PC-3 (cell line): ENCODE data around the gene PRR15L. TPM values are rescaled to one million over a fixed set of nuclear protein-coding genes. Genes with fewer than 3 reads are reported as not detected.
A peak's percentile ranks its signal among the peaks of the same experiment; 100 is the strongest.

Source experiments
- ATAC-seq: fragments of 200-7000 bp; cut with Tn5 transposase; 2 replicates; pipeline ENCODE4 v1.9.1; 2020; ENCODE audit warnings: mild to moderate bottlenecking, moderate library complexity
- BruUV-seq: library from RNA; stranded (reverse); fragments of 400-500 nt; replicated peaks from 2 replicates; lab custom pipeline; 2021; lab: Mats Ljungman, UMichigan
- CTCF ChIA-PET: fragments of 300-600 bp; sonication (Branson Sonifier 250); formaldehyde crosslinking; loops from one replicate; lab custom pipeline; 2022; ENCODE audit warnings: antibody characterized with exemption; lab: Charles Lee
- POLR2A ChIA-PET: fragments of 300-600 bp; sonication (Branson Sonifier 250); formaldehyde crosslinking; loops from one replicate; lab custom pipeline; 2022; ENCODE audit warnings: antibody characterized with exemption; ENCODE audit not compliant: unreplicated experiment; lab: Charles Lee
- DNase-seq: peaks from one replicate; pipeline ENCODE4 v3.0.0-alpha.2; 2015
- H2AFZ ChIP-seq: fragments of 300-600 bp; sonication (generic); 2 replicates; pipeline ENCODE4 v1.6.0; 2016; ENCODE audit warnings: antibody characterized with exemption, low read length
- H3F3A ChIP-seq: fragments of 300-600 bp; sonication (generic); one replicate; pipeline ENCODE4 v1.6.0; 2017; ENCODE audit warnings: antibody characterized with exemption, low read length, control low read depth, mild to moderate bottlenecking; ENCODE audit not compliant: unreplicated experiment
- H3K27ac ChIP-seq: fragments of 300-600 bp; sonication (generic); 2 replicates; pipeline ENCODE4 v1.5.1; 2016; ENCODE audit warnings: mild to moderate bottlenecking, low read length
- H3K27me3 ChIP-seq: fragments of 300-600 bp; sonication (generic); 2 replicates; pipeline ENCODE4 v1.6.1; 2016; ENCODE audit warnings: low read length, mixed read lengths
- H3K36me3 ChIP-seq: fragments of 300-600 bp; sonication (generic); 2 replicates; pipeline ENCODE4 v1.6.1; 2016; ENCODE audit warnings: low read depth, mixed run types, low read length, mixed read lengths
- H3K4me1 ChIP-seq: fragments of 300-600 bp; sonication (generic); 2 replicates; pipeline ENCODE4 v1.5.1; 2016; ENCODE audit warnings: low read length; ENCODE audit not compliant: insufficient read depth
- H3K4me2 ChIP-seq: fragments of 300-600 bp; sonication (generic); 2 replicates; pipeline ENCODE4 v1.6.0; 2016; ENCODE audit warnings: low read length
- H3K4me3 ChIP-seq: fragments of 300-600 bp; sonication (generic); 2 replicates; pipeline ENCODE4 v1.5.1; 2016; ENCODE audit warnings: mild to moderate bottlenecking, low read length, mixed read lengths
- H3K79me2 ChIP-seq: fragments of 300-600 bp; sonication (generic); 2 replicates; pipeline ENCODE4 v1.6.1; 2017; ENCODE audit warnings: low read length, mixed read lengths
- H3K9ac ChIP-seq: fragments of 300-600 bp; sonication (generic); 2 replicates; pipeline ENCODE4 v1.6.0; 2016; ENCODE audit warnings: mild to moderate bottlenecking, low read length
- H3K9me2 ChIP-seq: fragments of 300-600 bp; sonication (generic); replicated peaks from 2 replicates; pipeline ENCODE4 v1.6.1; 2016; ENCODE audit warnings: mixed run types, low read length, mixed read lengths
- H3K9me3 ChIP-seq: fragments of 300-600 bp; sonication (generic); 2 replicates; pipeline ENCODE4 v1.6.1; 2016; ENCODE audit warnings: low read length, mixed read lengths
- H4K20me1 ChIP-seq: fragments of 300-600 bp; sonication (generic); 2 replicates; pipeline ENCODE4 v1.6.1; 2016; ENCODE audit warnings: low read length, mixed read lengths
- EZH2 ChIP-seq: fragments of 300-600 bp; sonication (generic); IDR thresholded peaks from one replicate; pipeline ENCODE4 v1.6.1; 2017; ENCODE audit warnings: antibody characterized with exemption, mild to moderate bottlenecking, low read length; ENCODE audit not compliant: unreplicated experiment
- EZH2phosphoT487 ChIP-seq: fragments of 300-600 bp; sonication (generic); IDR thresholded peaks from 2 replicates; pipeline ENCODE4 v1.6.1; 2018; ENCODE audit warnings: mild to moderate bottlenecking, antibody characterized with exemption, low read length, borderline replicate concordance
- intact Hi-C: fragments of 100-400 bp; cut with micrococcal nuclease; formaldehyde crosslinking; loops from 2 replicates; pipeline ENCODE4 v1.9.0; 2023
- total RNA-seq: library from RNA; depleted of rRNA; stranded (reverse); fragments of >200 nt; gene quantifications from 2 replicates; pipeline ENCODE4 v1.2.3, GENCODE V29; 2014; rRNA removed
- TF ChIP-seq, protein P1 (sequence below): fragments of 300-600 bp; sonication (generic); conservative IDR thresholded peaks from 2 replicates; pipeline ENCODE4 v1.5.1; 2017; ENCODE audit warnings: antibody characterized with exemption, low read depth, mild to moderate bottlenecking, low read length

The PRR15L gene
- total RNA-seq, 1 experiment from 2014 or later, result 6.0 TPM

DNA sequence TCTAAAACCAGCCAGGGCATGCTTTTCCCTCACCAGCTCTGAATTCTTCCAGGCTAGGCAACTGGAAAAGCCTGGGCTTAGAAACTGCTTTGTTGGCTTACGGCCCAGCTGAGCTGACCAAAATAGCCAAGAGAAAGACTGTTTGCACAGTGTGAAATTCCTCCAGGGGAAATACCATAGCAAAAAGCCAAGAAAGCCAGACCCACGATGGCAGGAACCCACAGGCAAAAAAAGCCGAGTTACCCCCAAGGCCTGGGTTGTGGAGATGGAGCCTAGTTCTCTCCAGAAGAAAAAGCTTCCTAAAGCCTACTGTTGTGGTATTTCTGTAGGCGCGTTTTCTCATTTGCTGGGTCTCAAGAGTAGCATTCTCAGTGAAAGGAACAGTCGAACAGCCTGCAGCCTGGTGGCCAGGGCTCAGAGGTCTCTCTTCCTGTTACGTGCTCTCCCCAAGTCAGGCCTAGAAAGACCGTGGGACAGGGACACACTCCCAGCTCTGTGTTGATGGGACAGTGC lies 52.4 kb downstream of the PRR15L start:
- Histone ChIP-seq H3K36me3 (no peaks in the 10 kb centered on the region), H3K9ac (no peak overlapping the region), H3K27ac (no peak overlapping the region), H4K20me1 (no peaks in the 10 kb centered on the region), H3K4me2 (no peak overlapping the region), H3K4me3 (no peak overlapping the region), H3K4me1 (no peaks in the 10 kb centered on the region; the same call in 1 of the 2 replicates), H2AFZ (no peak overlapping the region), H3K79me2 (no peaks in the 10 kb centered on the region), H3K9me2 (no peaks in the 10 kb centered on the region), H3K27me3 (no peaks in the 10 kb centered on the region), H3K9me3 (no peaks in the 10 kb centered on the region), H3F3A (no peaks in the 10 kb centered on the region)
- ATAC-seq (peak; percentile 77), DNase-seq (peak; percentile 32)
- intact Hi-C loops, result no loop called here
- BruUV-seq, result no TSS peak
- CTCF ChIA-PET, result interaction anchor here (0.6 to 1.1 kb wide), 2 partner anchors 42 to 182 kb away, joined by 3 to 7 read pairs; no protein-coding TSS in a partner anchor
- TF ChIP-seq EZH2 (no peak), EZH2phosphoT487 (no peak)
- TF ChIP-seq, protein P1, sequence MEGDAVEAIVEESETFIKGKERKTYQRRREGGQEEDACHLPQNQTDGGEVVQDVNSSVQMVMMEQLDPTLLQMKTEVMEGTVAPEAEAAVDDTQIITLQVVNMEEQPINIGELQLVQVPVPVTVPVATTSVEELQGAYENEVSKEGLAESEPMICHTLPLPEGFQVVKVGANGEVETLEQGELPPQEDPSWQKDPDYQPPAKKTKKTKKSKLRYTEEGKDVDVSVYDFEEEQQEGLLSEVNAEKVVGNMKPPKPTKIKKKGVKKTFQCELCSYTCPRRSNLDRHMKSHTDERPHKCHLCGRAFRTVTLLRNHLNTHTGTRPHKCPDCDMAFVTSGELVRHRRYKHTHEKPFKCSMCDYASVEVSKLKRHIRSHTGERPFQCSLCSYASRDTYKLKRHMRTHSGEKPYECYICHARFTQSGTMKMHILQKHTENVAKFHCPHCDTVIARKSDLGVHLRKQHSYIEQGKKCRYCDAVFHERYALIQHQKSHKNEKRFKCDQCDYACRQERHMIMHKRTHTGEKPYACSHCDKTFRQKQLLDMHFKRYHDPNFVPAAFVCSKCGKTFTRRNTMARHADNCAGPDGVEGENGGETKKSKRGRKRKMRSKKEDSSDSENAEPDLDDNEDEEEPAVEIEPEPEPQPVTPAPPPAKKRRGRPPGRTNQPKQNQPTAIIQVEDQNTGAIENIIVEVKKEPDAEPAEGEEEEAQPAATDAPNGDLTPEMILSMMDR, result no peak
- POLR2A ChIA-PET, result interaction anchor here (0.6 kb wide), 1 partner anchor 51 kb away, joined by 5 read pairs; no protein-coding TSS in a partner anchor

DNA sequence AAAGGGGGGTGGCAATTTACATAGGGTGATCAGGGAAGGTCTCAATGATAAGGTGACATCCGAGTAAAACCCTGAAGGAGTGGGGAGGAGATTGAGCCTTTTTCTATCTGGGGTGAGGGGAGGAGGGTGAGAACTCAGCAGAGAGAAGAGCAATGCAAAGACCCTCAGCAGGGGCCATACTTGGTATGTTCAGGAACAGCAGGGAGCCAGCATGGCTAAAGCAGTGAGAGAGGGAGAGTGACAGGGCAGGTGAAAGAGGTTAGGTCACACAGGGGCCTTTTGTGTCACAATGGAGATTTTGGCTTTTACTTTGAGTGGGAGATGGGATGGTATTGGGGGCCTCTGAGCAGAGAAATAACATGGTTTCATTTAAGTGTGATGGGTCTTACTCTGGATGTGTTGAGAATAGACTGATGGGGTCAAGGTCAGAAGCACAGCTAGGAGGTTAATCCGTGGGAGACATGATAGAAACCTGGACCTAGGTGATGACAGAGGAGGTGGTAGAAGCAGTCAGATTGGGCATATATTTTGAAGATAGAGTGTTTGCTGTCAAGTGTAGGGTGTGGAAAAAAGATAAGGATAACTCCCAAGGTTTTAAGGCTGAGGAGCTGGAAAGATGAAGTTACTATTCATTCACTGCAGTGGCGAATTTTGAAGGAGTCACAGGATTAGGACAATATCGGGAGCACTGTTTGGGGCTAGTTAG lies 55.5 kb downstream of the PRR15L start:
- no peaks in the 10 kb centered on the region for H4K20me1 ChIP-seq
- peaks cover 8% of the 10 kb centered on the region for H3K4me1 ChIP-seq
- H3K4me3 ChIP-seq, result no peak overlapping the region
- ChIA-PET CTCF (no interaction called here), POLR2A (no interaction called here)
- no peak overlapping the region for H2AFZ ChIP-seq
- no peak for ATAC-seq
- no peaks in the 10 kb centered on the region for H3K27me3 ChIP-seq
- H3K9ac ChIP-seq, result no peak overlapping the region
- BruUV-seq, result no TSS peak
- DNase-seq, result no peak
- H3K27ac ChIP-seq, result no peak overlapping the region
- TF ChIP-seq EZH2phosphoT487 (no peak), EZH2 (no peak)
- TF ChIP-seq, protein P1, result no peak
- H3K4me2 ChIP-seq, result no peak overlapping the region
- intact Hi-C loops, result no loop called here
- H3F3A ChIP-seq, result no peaks in the 10 kb centered on the region
- H3K79me2 ChIP-seq, result peaks cover 23% of the 10 kb centered on the region
- no peaks in the 10 kb centered on the region for H3K9me3 ChIP-seq
- no peaks in the 10 kb centered on the region for H3K36me3 ChIP-seq
- no peaks in the 10 kb centered on the region for H3K9me2 ChIP-seq

Other genes starting within 250 kb of the PRR15L start
- gene TBX21, start 224.6 kb downstream of the PRR15L start, total RNA-seq, result not detected in 2 replicates
- gene OSBPL7, start 136.1 kb downstream of the PRR15L start, total RNA-seq, result 18.4 and 22.1 TPM in 2 replicates
- gene MRPL10, start 126.3 kb downstream of the PRR15L start, total RNA-seq, result 54.5 and 74.2 TPM in 2 replicates
- gene LRRC46, start 126.2 kb downstream of the PRR15L start, total RNA-seq, result 0.44 and 1.2 TPM in 2 replicates
- 44.0 and 47.9 TPM in 2 replicates for gene SCRN2, start 116.6 kb downstream of the PRR15L start, total RNA-seq
- 3.1 and 3.9 TPM in 2 replicates for gene SP6, start 106.7 kb downstream of the PRR15L start, total RNA-seq
- gene SP2, start 61.6 kb downstream of the PRR15L start, total RNA-seq, result 3.9 and 6.5 TPM in 2 replicates
- 49.8 and 57.5 TPM in 2 replicates for gene PNPO, start 16.3 kb downstream of the PRR15L start, total RNA-seq
- gene CDK5RAP3, start 13.2 kb upstream of the PRR15L start, total RNA-seq, result 193 and 209 TPM in 2 replicates
- gene COPZ2, start 79.9 kb upstream of the PRR15L start, total RNA-seq, result 0.63 and 1.3 TPM in 2 replicates
- 45.1 and 72.6 TPM in 2 replicates for gene NFE2L1, start 90.5 kb upstream of the PRR15L start, total RNA-seq
- gene CBX1, start 143.6 kb upstream of the PRR15L start, total RNA-seq, result 119 and 142 TPM in 2 replicates
- 17.7 and 23.3 TPM in 2 replicates for gene SNX11, start 149.9 kb upstream of the PRR15L start, total RNA-seq